ENCODE data around the gene APBB3.

APBB3 gene

DNA sequence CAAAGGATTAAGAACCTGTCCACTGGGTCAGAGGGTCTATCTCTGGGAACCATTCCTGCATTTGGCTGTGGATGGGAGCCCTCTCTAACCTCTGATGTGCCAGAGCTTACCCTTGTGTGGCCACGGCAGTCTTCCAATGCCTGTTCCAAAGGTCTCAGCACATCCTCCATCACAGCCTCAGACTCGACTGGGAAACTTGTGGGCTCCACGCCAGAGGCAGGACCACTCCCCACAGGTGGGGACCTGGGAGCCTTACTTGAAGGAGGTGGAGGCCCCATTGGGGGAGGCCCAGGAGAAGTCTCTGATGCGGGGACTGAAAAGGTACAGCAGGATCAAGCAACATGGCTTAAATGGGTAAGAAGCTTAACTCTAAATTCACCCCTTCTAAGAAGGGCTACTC is 12.5 kb downstream of the APBB3 start:
- no peak for DNase-seq

DNA sequence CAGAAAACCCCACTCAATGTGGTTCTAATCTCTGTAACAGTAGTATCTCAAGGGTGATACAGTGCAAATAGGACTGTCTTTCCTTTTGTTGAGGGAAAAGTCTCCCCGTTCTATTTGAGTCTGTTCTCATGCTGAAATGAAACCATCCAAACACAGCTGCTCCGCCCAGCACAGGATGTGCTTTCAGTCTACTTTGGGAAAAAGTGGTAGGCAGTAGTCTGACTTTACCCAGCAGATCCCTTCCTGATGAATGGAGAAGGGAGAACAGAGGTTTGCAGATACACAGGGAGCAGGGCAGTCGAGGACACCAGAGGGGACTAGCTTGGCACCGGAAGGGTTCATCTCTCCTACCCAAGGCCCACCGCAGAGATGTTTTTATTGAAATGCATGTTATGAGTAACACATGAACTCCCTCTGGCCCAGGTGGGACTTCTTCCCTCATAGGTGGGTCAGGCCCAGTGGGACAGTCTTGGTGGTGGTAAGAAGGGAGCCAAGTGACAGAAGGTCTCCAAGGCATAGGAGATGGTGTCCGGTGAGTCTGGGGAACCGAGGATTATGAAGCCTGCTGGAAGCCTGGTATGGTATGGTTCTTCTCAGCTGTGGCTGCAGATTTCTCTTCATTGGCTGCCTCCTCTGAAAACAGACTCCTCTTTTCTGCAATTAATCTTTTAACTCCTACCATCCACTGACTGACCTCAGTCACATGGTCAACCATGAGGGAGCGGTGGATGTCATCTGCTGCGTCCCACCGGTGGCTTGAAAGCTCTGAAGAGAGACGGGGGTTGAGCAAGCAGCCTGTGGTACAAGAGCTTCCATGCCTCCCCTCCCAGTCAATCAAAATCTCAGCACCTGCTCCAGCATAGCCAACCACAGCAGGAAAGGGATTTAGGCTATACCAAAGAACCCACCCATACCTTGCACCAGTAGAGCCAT is 14.0 kb downstream of the APBB3 start:
- DNase-seq: no peak

DNA sequence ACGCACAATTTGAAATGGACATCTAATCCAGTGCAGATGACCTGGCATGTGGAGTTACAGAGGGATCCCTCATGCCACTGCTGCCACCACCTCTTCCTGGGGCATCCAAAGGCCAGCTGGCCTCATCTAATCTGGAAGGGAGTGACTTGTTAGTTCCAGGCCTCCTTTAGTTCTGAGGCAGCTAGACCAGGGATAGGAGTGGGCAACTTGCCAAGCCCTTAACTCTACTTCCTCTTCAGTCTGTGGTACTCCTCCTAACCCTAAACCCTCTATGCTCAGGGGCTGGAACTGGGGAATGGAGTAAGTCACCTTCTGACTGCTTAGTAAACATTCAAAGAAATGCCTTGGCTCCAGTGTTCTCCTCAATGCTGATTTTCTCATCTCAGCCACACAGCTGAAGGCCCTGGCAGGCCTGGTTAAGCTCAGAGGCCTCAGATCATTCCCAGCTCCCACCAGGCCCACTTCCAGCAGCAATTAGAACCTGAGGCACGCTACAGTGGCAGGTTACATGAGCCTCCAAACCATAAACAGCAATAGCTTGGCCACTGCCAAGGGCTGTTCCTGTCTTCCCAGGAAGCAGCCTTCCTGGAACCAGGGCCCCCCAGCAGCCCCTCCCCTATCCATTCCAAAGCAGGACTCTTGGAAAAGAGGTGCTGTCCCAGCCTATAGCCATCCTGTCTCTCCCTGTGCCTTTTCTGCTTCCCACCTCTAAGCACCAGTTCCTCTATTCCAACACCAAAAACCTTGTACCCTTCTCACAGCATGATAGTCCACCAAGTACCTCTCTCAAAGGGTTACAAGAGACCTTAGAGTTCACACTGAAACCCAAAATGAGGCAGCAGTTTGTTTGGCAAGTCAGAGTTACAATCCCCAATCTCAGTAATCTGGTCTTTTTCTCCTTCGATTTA is 14.9 kb downstream of the APBB3 start:
- peak; percentile 60 for DNase-seq

- DNase-seq: no peak
Measured at GRCh38 chr5:140548791-140549190, 15.6 kb downstream of the APBB3 start.

GRCh38 chr5:140548300-140548688 is 16.1 kb downstream of the APBB3 start:
- DNase-seq: no peak

DNA sequence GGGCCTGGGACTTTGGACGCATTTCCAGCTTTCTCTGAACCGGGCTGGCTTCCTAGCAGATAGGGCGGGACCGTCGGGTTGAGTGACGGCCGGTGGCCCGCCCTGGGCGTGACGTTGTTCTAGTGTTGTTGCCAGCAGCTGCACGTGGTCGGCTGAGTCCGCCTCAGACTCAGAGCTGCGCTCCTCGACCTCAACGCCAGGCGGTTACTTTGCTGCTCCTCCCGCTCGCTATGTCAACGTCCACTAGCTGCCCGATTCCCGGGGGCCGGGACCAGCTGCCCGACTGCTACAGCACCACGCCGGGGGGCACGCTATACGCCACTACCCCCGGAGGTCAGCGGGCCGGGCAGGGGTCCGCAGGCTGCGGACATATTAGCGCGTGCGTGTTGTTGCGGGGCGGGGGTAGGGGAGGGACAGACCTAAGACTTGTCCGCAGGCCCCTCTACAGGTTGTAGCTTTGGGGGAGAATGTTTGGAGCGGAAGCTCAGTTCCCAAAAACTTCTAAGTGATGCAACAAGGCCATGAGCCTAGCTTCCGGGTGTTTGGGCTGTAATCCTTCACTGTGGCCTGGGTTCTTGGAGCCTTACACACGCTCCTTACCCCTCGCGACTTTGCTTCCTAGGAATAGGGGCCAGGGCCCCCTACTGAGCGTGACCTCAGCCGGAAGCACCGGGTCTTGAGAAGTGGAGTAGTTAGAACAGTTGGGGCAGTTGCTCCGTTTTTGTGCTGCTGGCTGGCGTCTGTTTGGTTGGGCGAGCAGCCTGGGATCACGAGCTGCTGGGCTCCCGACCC is 16.7 kb downstream of the APBB3 start, which contains the start of gene EIF4EBP3:
Gene EIF4EBP3, plus strand, starts transcription at position 155 of the 792 bp plus-strand sequence. Its CDS starts 76 bp downstream, at position 231.
- DNase-seq: peak; percentile 85

GRCh38 chr5:140546851-140547507 is 17.4 kb downstream of the APBB3 start:
- DNase-seq: no peak

DNA sequence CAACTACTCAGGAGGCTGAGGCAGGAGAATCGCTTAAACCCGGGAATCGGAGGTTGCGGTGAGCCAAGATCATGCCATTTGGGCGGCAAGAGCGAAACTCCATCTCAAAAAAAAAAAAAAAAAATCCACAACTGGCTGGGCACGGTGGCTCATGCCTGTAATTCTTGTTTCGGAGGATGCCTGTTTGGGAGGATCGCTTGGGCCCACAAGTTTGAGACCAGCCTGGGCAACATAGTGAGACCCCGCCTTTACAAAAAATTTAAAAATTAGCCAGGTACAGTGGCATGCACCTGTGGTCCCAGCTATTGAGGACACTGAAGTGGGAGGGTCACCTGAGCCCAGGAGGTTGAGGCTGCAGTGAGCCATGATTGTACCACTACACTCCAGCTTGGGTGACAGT is 18.8 kb downstream of the APBB3 start:
- no peak for DNase-seq

DNA sequence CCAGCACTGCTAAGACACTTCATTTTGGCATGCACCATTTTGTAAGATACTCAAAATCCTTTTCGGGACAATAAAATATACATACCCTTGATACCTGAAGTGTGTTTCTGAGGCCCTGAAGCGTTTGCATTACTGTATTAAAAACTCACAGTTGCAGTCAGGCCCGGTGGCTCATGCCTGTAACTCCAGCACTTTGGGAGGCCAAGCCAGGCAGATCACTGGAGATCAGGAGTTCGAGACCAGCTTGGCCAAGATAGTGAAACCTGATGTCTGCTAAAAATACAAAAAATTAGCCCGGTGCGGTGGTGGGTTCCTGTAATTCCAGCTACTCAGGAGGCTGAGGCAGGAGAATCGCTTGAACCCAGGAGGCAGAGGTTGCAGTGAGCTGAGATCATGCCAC is 19.4 kb downstream of the APBB3 start:
- DNase-seq: no peak

DNA sequence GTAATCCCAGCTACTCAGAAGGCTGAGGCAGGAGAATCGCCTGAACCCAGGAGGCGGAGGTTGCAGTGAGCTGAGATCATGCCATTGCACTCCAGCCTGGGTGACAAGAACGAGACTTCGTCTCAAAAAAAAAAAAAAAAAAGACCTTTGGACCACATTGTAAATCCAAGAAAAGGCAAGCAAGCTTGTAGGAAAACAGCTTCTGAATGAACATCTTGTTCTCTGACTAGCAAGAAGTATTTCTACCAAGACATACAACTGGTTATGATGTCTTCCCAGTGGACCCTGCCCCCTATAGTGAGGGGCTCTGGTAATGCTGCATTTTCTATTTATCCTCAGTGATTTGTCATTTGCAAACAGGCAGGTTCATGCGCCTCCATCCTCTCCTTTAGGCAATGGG is 21.4 kb downstream of the APBB3 start:
- DNase-seq: no peak

GRCh38 chr5:140540227-140540626 is 24.2 kb downstream of the APBB3 start:
- no peak for DNase-seq

DNA sequence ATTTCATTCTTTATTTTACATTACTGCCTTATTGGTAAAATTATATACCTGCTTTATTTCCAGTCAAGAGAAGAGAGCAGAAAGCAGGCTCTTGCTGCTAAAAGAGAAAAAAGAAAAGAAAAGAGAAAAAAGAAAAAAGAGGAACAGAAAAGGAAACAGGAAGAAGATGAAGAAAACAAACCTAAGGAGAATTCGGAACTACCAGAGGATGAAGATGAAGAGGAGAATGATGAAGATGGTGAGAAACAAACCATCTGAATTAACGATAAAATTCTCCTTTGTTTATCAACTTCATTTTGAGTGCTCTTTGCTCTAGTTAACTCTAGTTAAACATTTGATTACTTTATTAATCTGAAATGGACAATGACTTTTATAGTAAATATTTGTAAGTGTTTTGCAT is 40.4 kb downstream of the APBB3 start:
- no peak for DNase-seq

GRCh38 chr5:140513124-140513523 is 51.3 kb downstream of the APBB3 start:
- DNase-seq: no peak

DNA sequence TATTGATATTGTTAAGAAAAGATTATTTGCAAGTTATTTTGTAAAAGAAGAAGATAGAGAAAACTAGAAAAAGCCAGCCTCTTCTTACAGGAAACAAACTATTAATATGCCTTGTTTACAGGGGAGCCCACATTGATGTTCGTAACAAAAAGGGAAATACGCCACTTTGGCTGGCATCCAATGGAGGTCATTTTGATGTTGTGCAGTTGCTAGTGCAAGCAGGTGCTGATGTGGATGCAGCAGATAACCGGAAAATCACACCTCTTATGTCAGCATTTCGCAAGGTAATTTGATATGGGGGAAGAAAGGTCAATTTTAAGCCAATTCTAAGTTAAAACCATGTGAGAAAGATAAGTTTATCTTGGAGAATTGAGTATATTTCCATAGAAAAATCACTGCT is 54.5 kb downstream of the APBB3 start:
- DNase-seq: peak; percentile 14
